ENCODE measurements around the gene NPRL2. TPM values are rescaled to one million over a fixed set of nuclear protein-coding genes. Genes with fewer than 3 reads are reported as not detected.
A peak's percentile ranks its signal among the peaks of the same experiment; 100 is the strongest.

NPRL2 gene
- total and polyA plus RNA-seq, 2 of the 13 experiments (the other 11 are each of a cell fraction or from before 2014, with no cell fraction given): 30.6 to 51.4 TPM

DNA sequence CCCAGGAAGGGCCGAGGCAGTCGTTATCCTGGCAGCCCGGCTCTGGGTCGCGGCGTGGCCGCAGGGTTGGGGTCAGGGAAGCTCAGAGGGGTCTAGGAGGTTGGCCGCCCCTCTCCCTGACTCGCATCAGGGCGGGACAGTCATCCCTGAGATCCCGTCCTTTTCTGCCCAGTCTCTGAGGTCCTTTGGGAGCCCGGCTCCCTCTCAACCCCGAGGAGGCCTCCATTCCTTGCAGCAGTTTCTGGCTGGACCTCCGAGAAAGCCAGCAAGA lies 28.5 kb downstream of the NPRL2 start (continued):
- TF ChIP-seq, protein P1, sequence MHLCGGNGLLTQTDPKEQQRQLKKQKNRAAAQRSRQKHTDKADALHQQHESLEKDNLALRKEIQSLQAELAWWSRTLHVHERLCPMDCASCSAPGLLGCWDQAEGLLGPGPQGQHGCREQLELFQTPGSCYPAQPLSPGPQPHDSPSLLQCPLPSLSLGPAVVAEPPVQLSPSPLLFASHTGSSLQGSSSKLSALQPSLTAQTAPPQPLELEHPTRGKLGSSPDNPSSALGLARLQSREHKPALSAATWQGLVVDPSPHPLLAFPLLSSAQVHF (CRISPR knock-in tag; IDR thresholded peaks at IDR 0.05): no peak
- TF ChIP-seq, protein P2, sequence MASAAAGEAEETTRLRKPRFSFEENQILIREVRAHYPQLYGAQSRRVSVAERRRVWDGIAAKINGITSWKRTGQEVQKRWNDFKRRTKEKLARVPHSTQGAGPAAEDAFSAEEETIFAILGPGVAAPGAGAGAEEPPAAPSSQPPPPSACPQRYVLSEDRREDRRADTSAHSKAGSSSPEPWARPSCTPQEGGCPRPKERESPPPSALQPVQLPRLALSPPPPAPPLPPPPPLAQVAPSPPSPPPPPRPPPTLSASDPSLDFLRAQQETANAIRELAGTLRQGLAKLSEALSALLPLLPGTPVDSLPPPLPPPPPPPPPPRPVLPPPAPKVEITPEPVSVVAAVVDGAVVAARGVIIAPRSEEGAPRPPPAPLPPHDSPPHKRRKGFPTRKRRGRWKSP (CRISPR knock-in tag; IDR thresholded peaks at IDR 0.05): no peak
- peak; percentile 29 for TF ChIP-seq PHF21A (CRISPR knock-in tag; IDR thresholded peaks at IDR 0.05)
- TF ChIP-seq ZBTB21 (CRISPR knock-in tag; IDR thresholded peaks at IDR 0.05): no peak
- TF ChIP-seq WIZ (CRISPR knock-in tag; IDR thresholded peaks at IDR 0.05): no peak
- no peak for TF ChIP-seq PREB (CRISPR knock-in tag; IDR thresholded peaks at IDR 0.05)
- TF ChIP-seq ZNF20 (CRISPR knock-in tag; IDR thresholded peaks at IDR 0.05): no peak
- TF ChIP-seq HIC2 (CRISPR knock-in tag; IDR thresholded peaks at IDR 0.05; ENCODE audit: low read depth): no peak
- no peak for TF ChIP-seq ZNF737 (CRISPR knock-in tag; IDR thresholded peaks at IDR 0.05; ENCODE audit: borderline replicate concordance)
- no peak for TF ChIP-seq HOXD1 (CRISPR knock-in tag; IDR thresholded peaks at IDR 0.05)
- no peak for TF ChIP-seq SRSF1 (optimal IDR thresholded peaks at IDR 0.05; ENCODE audit: low read depth, low read length)
- no peak for TF ChIP-seq ZC3H4 (CRISPR knock-in tag; IDR thresholded peaks at IDR 0.05; ENCODE audit: borderline replicate concordance)
- TF ChIP-seq HMGA1 (CRISPR knock-in tag; conservative IDR thresholded peaks at IDR 0.05): no peak
- TF ChIP-seq SKI (IDR thresholded peaks at IDR 0.05; ENCODE audit: partially characterized antibody): no peak
- TF ChIP-seq ZNF7 (CRISPR knock-in tag; IDR thresholded peaks at IDR 0.05): no peak
- no peak for TF ChIP-seq ZNF549 (CRISPR knock-in tag; IDR thresholded peaks at IDR 0.05)
- no peak for TF ChIP-seq ZNF629 (CRISPR knock-in tag; conservative IDR thresholded peaks at IDR 0.05)
- TF ChIP-seq FOXJ3 (CRISPR knock-in tag; IDR thresholded peaks at IDR 0.05; ENCODE audit: borderline replicate concordance): no peak
- TF ChIP-seq CREBL2 (CRISPR knock-in tag; IDR thresholded peaks at IDR 0.05; ENCODE audit: borderline replicate concordance): no peak
- no peak for TF ChIP-seq PAX8 (CRISPR knock-in tag; IDR thresholded peaks at IDR 0.05; ENCODE audit: borderline replicate concordance)
- no peak for TF ChIP-seq LRRFIP1 (CRISPR knock-in tag; conservative IDR thresholded peaks at IDR 0.05)
- TF ChIP-seq ZNF672 (CRISPR knock-in tag; IDR thresholded peaks at IDR 0.05): no peak
- TF ChIP-seq, protein P3, sequence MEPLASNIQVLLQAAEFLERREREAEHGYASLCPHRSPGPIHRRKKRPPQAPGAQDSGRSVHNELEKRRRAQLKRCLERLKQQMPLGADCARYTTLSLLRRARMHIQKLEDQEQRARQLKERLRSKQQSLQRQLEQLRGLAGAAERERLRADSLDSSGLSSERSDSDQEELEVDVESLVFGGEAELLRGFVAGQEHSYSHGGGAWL (CRISPR knock-in tag; IDR thresholded peaks at IDR 0.05): no peak
- TF ChIP-seq BRD4 (CRISPR knock-in tag; IDR thresholded peaks at IDR 0.05): no peak
- TF ChIP-seq ZNF138 (CRISPR knock-in tag; IDR thresholded peaks at IDR 0.05; ENCODE audit: low read depth): peak; percentile 33; the same call in 1 of the 2 replicates
- no peak for TF ChIP-seq ZSCAN25 (CRISPR knock-in tag; IDR thresholded peaks at IDR 0.05)

Measured in HepG2 (cell line).